Gastroesophageal sphincter (tissue), 3 donors: ENCODE measurements around the gene SIVA1.

ENCODE experiments used
- CTCF ChIP-seq, 4 experiments: fragments of 200-600 bp in 2 of 4; fragments of 450-650 bp in 2 of 4; sonication (generic) in 1 of 4; IDR thresholded peaks; one replicate each; pipeline ENCODE4 v1.5.1; 2017 to 2019; ENCODE audit warnings: antibody characterized with exemption in 4 of 4, mild to moderate bottlenecking in 2 of 4, moderate library complexity in 2 of 4
- EP300 ChIP-seq: sonication (generic); formaldehyde crosslinking; IDR thresholded peaks from one replicate; pipeline ENCODE4 v1.6.1; 2017; ENCODE audit warnings: antibody characterized with exemption, mild to moderate bottlenecking
- POLR2A ChIP-seq, 2 donors: fragments of 450-650 bp; IDR thresholded peaks; one replicate each; pipeline ENCODE4 v1.6.1; 2017; ENCODE audit warnings: antibody characterized with exemption in 2 of 2, mild to moderate bottlenecking in 2 of 2, moderate library complexity in 1 of 2
- POLR2AphosphoS5 ChIP-seq: sonication (generic); formaldehyde crosslinking; IDR thresholded peaks from one replicate; pipeline ENCODE4 v1.6.1; 2017; ENCODE audit warnings: antibody characterized with exemption

GRCh38 chr14:104758981-104759969 is 6.3 kb downstream of the SIVA1 start:
- no peak for TF ChIP-seq CTCF (IDR thresholded peaks at IDR 0.05)
- TF ChIP-seq POLR2A (IDR thresholded peaks at IDR 0.05) = no peak
- no peak for TF ChIP-seq POLR2AphosphoS5
- no peak for TF ChIP-seq EP300
